ENCODE data around the gene PI4KA. TPM values are rescaled to one million over a fixed set of nuclear protein-coding genes. Genes with fewer than 3 reads are reported as not detected.

Gene PI4KA
- polyA plus RNA-seq, 1 of the 3 experiments (the other 2 are of a cell fraction), result 30.0 TPM

GRCh38 chr22:20787223-20787622, 71.4 kb downstream of the PI4KA start (continued):
- TF ChIP-seq RCOR1 (IDR thresholded peaks at IDR 0.05; ENCODE audit: low read length) (no peak), EP300 (IDR thresholded peaks at IDR 0.05; ENCODE audit: borderline replicate concordance in 1 of 2, low read depth in 1 of 2, low read length in 1 of 2) (no peak), SMC3 (IDR thresholded peaks at IDR 0.05; ENCODE audit: low read depth, low read length) (no peak), POLR2AphosphoS5 (IDR thresholded peaks at IDR 0.05; ENCODE audit: low read depth, low read length) (no peak), EZH2phosphoT487 (IDR thresholded peaks at IDR 0.05; ENCODE audit: borderline replicate concordance, low read depth) (no peak), NFIC (IDR thresholded peaks at IDR 0.05; ENCODE audit: borderline replicate concordance) (no peak), TEAD4 (IDR thresholded peaks at IDR 0.05; ENCODE audit: borderline replicate concordance, insufficient read depth) (no peak), PBX3 (IDR thresholded peaks at IDR 0.05) (no peak), RXRA (IDR thresholded peaks at IDR 0.05; ENCODE audit: borderline replicate concordance, low read depth) (no peak), FOSL2 (IDR thresholded peaks at IDR 0.05; ENCODE audit: borderline replicate concordance, low read depth) (no peak)

GRCh38 chr22:20786536-20786979, 72.1 kb downstream of the PI4KA start:
- peaks cover 6 to 27% of the 10 kb centered on the region in 2 experiments for H3K36me3 ChIP-seq (replicated peaks in 1 of 2; ENCODE audit: control insufficient read depth in 1 of 2, insufficient read depth in 2 of 2, low read length in 1 of 2)
- no peaks in the 10 kb centered on the region for H3K4me1 ChIP-seq (ENCODE audit: control insufficient read depth in 1 of 2, insufficient read depth in 2 of 2, low read depth in 1 of 2, low read length in 1 of 2)
- no peaks in the 10 kb centered on the region for H3K79me2 ChIP-seq (ENCODE audit: insufficient read depth)
- H3K27ac ChIP-seq (ENCODE audit: low read depth in 2 of 2, low read length in 1 of 2), result no peak overlapping the region
- CTCF ChIA-PET, result interaction anchor here (0.7 to 3.5 kb wide), 2 partner anchors 12 to 45 kb away, joined by 3 to 43 read pairs; no protein-coding TSS in a partner anchor
- H3K4me3 ChIP-seq (ENCODE audit: low read depth in 2 of 2, low read length in 1 of 2), result no peak overlapping the region
- DNase-seq, result no peak
- H3K27me3 ChIP-seq (ENCODE audit: insufficient read depth), result no peaks in the 10 kb centered on the region
- H3K4me2 ChIP-seq, result no peak overlapping the region
- no peaks in the 10 kb centered on the region for H3K9me2 ChIP-seq
- 0 out of 2 replicates have a peak, but pooled peaks cover 5% of the 10 kb centered on the region for H4K20me1 ChIP-seq (ENCODE audit: insufficient read depth)
- WGBS (ENCODE audit: low lambda C conversion rate), result 85% methylated on average over 5 of the region's 10 CpGs
- POLR2A ChIA-PET, result no interaction called here
- H2AFZ ChIP-seq (ENCODE audit: low read depth), result no peak overlapping the region
- H3K9ac ChIP-seq, result no peak overlapping the region
- H3F3A ChIP-seq (replicated peaks; ENCODE audit: insufficient read depth), result no peaks in the 10 kb centered on the region
- no peaks in the 10 kb centered on the region for H3K9me3 ChIP-seq
- TF ChIP-seq CTCF (IDR thresholded peaks at IDR 0.05) (no peak), RFX5 (IDR thresholded peaks at IDR 0.05; ENCODE audit: low read length) (no peak), EZH2phosphoT487 (IDR thresholded peaks at IDR 0.05; ENCODE audit: borderline replicate concordance, low read depth) (no peak), ELF1 (IDR thresholded peaks at IDR 0.05) (no peak), TEAD4 (IDR thresholded peaks at IDR 0.05; ENCODE audit: borderline replicate concordance, insufficient read depth) (no peak), MXI1 (IDR thresholded peaks at IDR 0.05; ENCODE audit: low read depth, low read length) (no peak), JUND (IDR thresholded peaks at IDR 0.05) (no peak), RAD21 (IDR thresholded peaks at IDR 0.05; ENCODE audit: low read length) (no peak), IRF3 (IDR thresholded peaks at IDR 0.05; ENCODE audit: low read depth, low read length) (no peak), MEF2A (IDR thresholded peaks at IDR 0.05; ENCODE audit: borderline replicate concordance, low read depth) (no peak), REST (IDR thresholded peaks at IDR 0.05; ENCODE audit: low read depth, low read length) (no peak), NRF1 (IDR thresholded peaks at IDR 0.05; ENCODE audit: low read depth, low read length) (no peak), PBX3 (IDR thresholded peaks at IDR 0.05) (no peak), USF1 (IDR thresholded peaks at IDR 0.05; ENCODE audit: borderline replicate concordance, low read depth) (no peak), GATA2 (CRISPR knock-in tag; IDR thresholded peaks at IDR 0.05) (no peak), POLR2AphosphoS5 (IDR thresholded peaks at IDR 0.05; ENCODE audit: low read depth, low read length) (no peak), EP300 (IDR thresholded peaks at IDR 0.05; ENCODE audit: borderline replicate concordance in 1 of 2, low read depth in 1 of 2, low read length in 1 of 2) (no peak)

All from SK-N-SH (cell line).